ENCODE measurements around the gene TBXA2R.
A peak's percentile ranks its signal among the peaks of the same experiment; 100 is the strongest.

GRCh38 chr19:3572855-3573161 is 33.9 kb downstream of the TBXA2R start, which contains the start of gene HMG20B:
- TF ChIP-seq CTCF (IDR thresholded peaks at IDR 0.05) (peak in 1 of 5 experiments; percentile 5), EP300 (IDR thresholded peaks at IDR 0.05) (no peak), POLR2A (IDR thresholded peaks at IDR 0.05) (peak in 1 of 2 donors; percentile 34)
